SK-N-SH (cell line): ENCODE results near the gene RALBP1. TPM values are rescaled to one million over a fixed set of nuclear protein-coding genes. Genes with fewer than 3 reads are reported as not detected.
A peak's percentile ranks its signal among the peaks of the same experiment; 100 is the strongest.

Source experiments
- CTCF ChIA-PET: fragments of 300-600, 350-600 bp; formaldehyde crosslinking; extraction: SDS; loops from one replicate; lab custom pipeline; 2021; lab: Yijun Ruan, JAX
- POLR2A ChIA-PET: fragments of 350-600 bp; sonication (Branson Sonifier 250); formaldehyde crosslinking; extraction: SDS; loops from one replicate; lab custom pipeline; 2020; ENCODE audit warnings: antibody characterized with exemption, inconsistent platforms; lab: Yijun Ruan, JAX
- DNase-seq: peaks from one replicate; pipeline ENCODE4 v3.0.0; 2012
- H2AFZ ChIP-seq: fragments of 200-600 bp; sonication (generic); 2 replicates; pipeline ENCODE4 v1.8.1; 2016; ENCODE audit warnings: antibody characterized with exemption, mild to moderate bottlenecking, low read depth
- H3F3A ChIP-seq: fragments of 200-600 bp; sonication (generic); replicated peaks from 2 replicates; pipeline ENCODE3; 2016; ENCODE audit warnings: antibody characterized with exemption, mild to moderate bottlenecking; ENCODE audit not compliant: insufficient read depth
- H3K27ac ChIP-seq, 2 experiments: fragments of 200-500 bp in 1 of 2; fragments of 200-600 bp in 1 of 2; sonication (Bioruptor generic) in 1 of 2; sonication (generic), shearing (Covaris generic) in 1 of 2; 2 replicates each; pipeline versions ENCODE4 v1.5.1 to v1.6.1; 2014 to 2016; ENCODE audit warnings: low read depth in 2 of 2, inconsistent platforms in 1 of 2, low read length in 1 of 2, mild to moderate bottlenecking in 1 of 2, mixed read lengths in 1 of 2
- H3K27me3 ChIP-seq: fragments of 200-600 bp; sonication (generic), shearing (Covaris generic); 2 replicates; pipeline ENCODE4 v1.6.1; 2016; ENCODE audit warnings: mixed run types; ENCODE audit not compliant: insufficient read depth
- H3K36me3 ChIP-seq, 2 experiments: fragments of 200-500 bp in 1 of 2; fragments of 200-600 bp in 1 of 2; sonication (Bioruptor generic) in 1 of 2; sonication (generic) in 1 of 2; replicated peaks in 1 of 2; 2 replicates each; pipeline versions ENCODE3 to v1.5.1; 2014 to 2016; ENCODE audit warnings: low read length in 1 of 2, mild to moderate bottlenecking in 1 of 2; ENCODE audit not compliant: insufficient read depth in 2 of 2, control insufficient read depth in 1 of 2
- H3K4me1 ChIP-seq, 2 experiments: fragments of 200-500 bp in 1 of 2; fragments of 200-600 bp in 1 of 2; sonication (Bioruptor generic) in 1 of 2; sonication (generic), shearing (Covaris generic) in 1 of 2; 2 replicates each; pipeline versions ENCODE4 v1.5.1 to v1.6.1; 2014 to 2016; ENCODE audit warnings: low read depth in 1 of 2, low read length in 1 of 2, mixed run types in 1 of 2; ENCODE audit not compliant: insufficient read depth in 2 of 2, control insufficient read depth in 1 of 2
- H3K4me2 ChIP-seq: fragments of 200-600 bp; sonication (generic), shearing (Covaris generic); 2 replicates; pipeline ENCODE4 v1.6.1; 2017; ENCODE audit warnings: mixed run types
- H3K4me3 ChIP-seq, 2 experiments: fragments of 200-500 bp in 1 of 2; fragments of 200-600 bp in 1 of 2; sonication (Bioruptor generic) in 1 of 2; sonication (generic), shearing (Covaris generic) in 1 of 2; 2 replicates each; pipeline versions ENCODE4 v1.5.1 to v1.8.1; 2014 to 2016; ENCODE audit warnings: low read depth in 2 of 2, inconsistent platforms in 1 of 2, low read length in 1 of 2, mild to moderate bottlenecking in 1 of 2, mixed read lengths in 1 of 2, moderate library complexity in 1 of 2
- H3K79me2 ChIP-seq: fragments of 200-600 bp; sonication (generic); 2 replicates; pipeline ENCODE4 v1.8.1; 2017; ENCODE audit warnings: mild to moderate bottlenecking; ENCODE audit not compliant: insufficient read depth
- H3K9ac ChIP-seq: fragments of 200-600 bp; sonication (generic); 2 replicates; pipeline ENCODE4 v1.6.1; 2017; ENCODE audit warnings: mixed run types
- H3K9me2 ChIP-seq: fragments of 200-600 bp; sonication (generic); 2 replicates; pipeline ENCODE4 v1.6.1; 2017; ENCODE audit warnings: mixed run types
- H3K9me3 ChIP-seq: fragments of 200-600 bp; sonication (generic); 2 replicates; pipeline ENCODE4 v1.6.1; 2017; ENCODE audit warnings: mixed run types, mild to moderate bottlenecking, moderate library complexity
- H4K20me1 ChIP-seq: fragments of 200-600 bp; sonication (generic); 2 replicates; pipeline ENCODE4 v1.6.1; 2017; ENCODE audit warnings: mild to moderate bottlenecking, mixed run types; ENCODE audit not compliant: insufficient read depth
- CHD2 ChIP-seq: fragments of 150-350 bp; IDR thresholded peaks from 2 replicates; pipeline ENCODE4 v1.6.1; 2018; ENCODE audit warnings: low read length; ENCODE audit not compliant: partially characterized antibody
- EP300 ChIP-seq, 2 experiments: IDR thresholded peaks; 2 replicates each; pipeline versions ENCODE4 v1.4.0 to v1.6.1; 2012; ENCODE audit warnings: borderline replicate concordance in 1 of 2, low read depth in 1 of 2, low read length in 1 of 2
- EZH2phosphoT487 ChIP-seq: fragments of 200-600 bp; sonication (generic); IDR thresholded peaks from 2 replicates; pipeline ENCODE4 v1.6.1; 2017; ENCODE audit warnings: low read depth, mixed run types, mild to moderate bottlenecking, antibody characterized with exemption, moderate library complexity, borderline replicate concordance
- FOSL2 ChIP-seq: IDR thresholded peaks from 2 replicates; pipeline ENCODE4 v1.4.0; 2012; ENCODE audit warnings: low read depth, mild to moderate bottlenecking, moderate library complexity, borderline replicate concordance
- FOXM1 ChIP-seq: IDR thresholded peaks from 2 replicates; pipeline ENCODE4 v1.4.0; 2012; ENCODE audit warnings: low read depth, mild to moderate bottlenecking
- GABPA ChIP-seq: IDR thresholded peaks from 2 replicates; pipeline ENCODE4 v1.4.0; 2012; ENCODE audit warnings: low read depth, mild to moderate bottlenecking
- GATA2 ChIP-seq: sonication (generic); formaldehyde crosslinking; IDR thresholded peaks from 2 replicates; pipeline ENCODE4 v1.5.0; 2020; ENCODE audit warnings: mild to moderate bottlenecking, missing genetic modification reagents
- JUND ChIP-seq: IDR thresholded peaks from 2 replicates; pipeline ENCODE4 v1.4.0; 2012
- RAD21 ChIP-seq: IDR thresholded peaks from 2 replicates; pipeline ENCODE4 v1.6.1; 2012; ENCODE audit warnings: mild to moderate bottlenecking, low read length
- RXRA ChIP-seq: IDR thresholded peaks from 2 replicates; pipeline ENCODE4 v1.4.0; 2012; ENCODE audit warnings: low read depth, mild to moderate bottlenecking, borderline replicate concordance
- SMC3 ChIP-seq: IDR thresholded peaks from 2 replicates; pipeline ENCODE4 v1.6.1; 2012; ENCODE audit warnings: low read depth, low read length, improper control_type of control experiment
- TAF1 ChIP-seq: IDR thresholded peaks from 2 replicates; pipeline ENCODE4 v1.6.1; 2012; ENCODE audit warnings: low read depth, mild to moderate bottlenecking, low read length, moderate library complexity, borderline replicate concordance
- whole genome bisulfite sequencing: methylation state at CpG from one replicate; pipeline ENCODE4 v1.1.6; 2017; ENCODE audit warnings: low lambda C conversion rate; 5-methylcytosine and 5-hydroxymethylcytosine counted together
- polyA plus RNA-seq, 3 experiments: library from polyadenylated mRNA; depleted of rRNA; stranded (reverse); fragments of >200 nt; gene quantifications; 2 replicates each; pipeline ENCODE4 v1.2.3, GENCODE V29; 2012
- TF ChIP-seq, protein P1 (sequence below): fragments of 150-350 bp; IDR thresholded peaks from 2 replicates; pipeline ENCODE4 v1.6.1; 2016; ENCODE audit warnings: mild to moderate bottlenecking, low read depth, low read length
- TF ChIP-seq, protein P2 (sequence below): fragments of 200-600 bp; sonication (generic); IDR thresholded peaks from 2 replicates; pipeline ENCODE4 v1.6.1; 2017; ENCODE audit warnings: antibody characterized with exemption, mild to moderate bottlenecking, moderate library complexity
- TF ChIP-seq, protein P3 (sequence below): IDR thresholded peaks from 2 replicates; pipeline ENCODE4 v1.4.0; 2012; ENCODE audit warnings: low read depth, borderline replicate concordance
- TF ChIP-seq, protein P4 (sequence below): IDR thresholded peaks from 2 replicates; pipeline ENCODE4 v1.4.0; 2012; ENCODE audit warnings: low read depth, borderline replicate concordance

RALBP1 gene
- polyA plus RNA-seq, 1 of the 3 experiments (the other 2 are of a cell fraction), result 43.8 TPM

DNA sequence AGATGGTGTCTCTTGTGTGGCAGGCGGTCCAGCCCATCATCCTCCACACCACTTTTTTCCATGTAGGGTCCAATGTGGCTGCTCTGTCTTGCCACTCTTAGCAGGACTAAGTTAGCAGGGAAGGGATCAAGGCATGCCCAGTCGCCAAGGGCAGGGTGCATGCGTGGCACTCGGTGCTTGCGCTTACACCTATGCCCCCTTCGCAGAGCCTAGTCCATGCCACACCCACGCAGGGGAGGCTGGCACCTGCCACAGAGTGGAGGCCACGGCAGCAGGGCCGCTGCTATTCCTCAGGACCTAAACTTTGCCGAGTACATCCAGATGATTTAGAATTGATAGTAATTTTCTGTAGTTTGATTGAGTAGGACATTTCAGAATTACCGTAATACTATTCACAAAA is 59.5 kb downstream of the RALBP1 start:
- no peak overlapping the region for H3K4me2 ChIP-seq
- H3K9me3 ChIP-seq, result no peaks in the 10 kb centered on the region
- H3K27ac ChIP-seq, result peak overlapping the region; percentile 24 to 88
- peaks cover 36 to 50% of the 10 kb centered on the region in 2 experiments for H3K36me3 ChIP-seq
- TF ChIP-seq FOSL2 (no peak), TAF1 (no peak), GABPA (no peak), FOXM1 (no peak), RAD21 (no peak)
- TF ChIP-seq, protein P1, sequence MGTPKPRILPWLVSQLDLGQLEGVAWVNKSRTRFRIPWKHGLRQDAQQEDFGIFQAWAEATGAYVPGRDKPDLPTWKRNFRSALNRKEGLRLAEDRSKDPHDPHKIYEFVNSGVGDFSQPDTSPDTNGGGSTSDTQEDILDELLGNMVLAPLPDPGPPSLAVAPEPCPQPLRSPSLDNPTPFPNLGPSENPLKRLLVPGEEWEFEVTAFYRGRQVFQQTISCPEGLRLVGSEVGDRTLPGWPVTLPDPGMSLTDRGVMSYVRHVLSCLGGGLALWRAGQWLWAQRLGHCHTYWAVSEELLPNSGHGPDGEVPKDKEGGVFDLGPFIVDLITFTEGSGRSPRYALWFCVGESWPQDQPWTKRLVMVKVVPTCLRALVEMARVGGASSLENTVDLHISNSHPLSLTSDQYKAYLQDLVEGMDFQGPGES, result no peak
- TF ChIP-seq, protein P2, sequence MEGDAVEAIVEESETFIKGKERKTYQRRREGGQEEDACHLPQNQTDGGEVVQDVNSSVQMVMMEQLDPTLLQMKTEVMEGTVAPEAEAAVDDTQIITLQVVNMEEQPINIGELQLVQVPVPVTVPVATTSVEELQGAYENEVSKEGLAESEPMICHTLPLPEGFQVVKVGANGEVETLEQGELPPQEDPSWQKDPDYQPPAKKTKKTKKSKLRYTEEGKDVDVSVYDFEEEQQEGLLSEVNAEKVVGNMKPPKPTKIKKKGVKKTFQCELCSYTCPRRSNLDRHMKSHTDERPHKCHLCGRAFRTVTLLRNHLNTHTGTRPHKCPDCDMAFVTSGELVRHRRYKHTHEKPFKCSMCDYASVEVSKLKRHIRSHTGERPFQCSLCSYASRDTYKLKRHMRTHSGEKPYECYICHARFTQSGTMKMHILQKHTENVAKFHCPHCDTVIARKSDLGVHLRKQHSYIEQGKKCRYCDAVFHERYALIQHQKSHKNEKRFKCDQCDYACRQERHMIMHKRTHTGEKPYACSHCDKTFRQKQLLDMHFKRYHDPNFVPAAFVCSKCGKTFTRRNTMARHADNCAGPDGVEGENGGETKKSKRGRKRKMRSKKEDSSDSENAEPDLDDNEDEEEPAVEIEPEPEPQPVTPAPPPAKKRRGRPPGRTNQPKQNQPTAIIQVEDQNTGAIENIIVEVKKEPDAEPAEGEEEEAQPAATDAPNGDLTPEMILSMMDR, result no peak
- no peaks in the 10 kb centered on the region for H3K79me2 ChIP-seq
- peak overlapping the region; percentile 52; the same call in 1 of the 2 replicates for H3K9ac ChIP-seq
- CTCF ChIA-PET, result no interaction called here
- no peaks in the 10 kb centered on the region for H3K27me3 ChIP-seq
- no peak overlapping the region for H2AFZ ChIP-seq
- 84% methylated on average over 3 of the region's 11 CpGs for WGBS
- peaks cover 40% of the 10 kb centered on the region for H3F3A ChIP-seq
- POLR2A ChIA-PET, result no interaction called here
- peaks cover 13 to 23% of the 10 kb centered on the region in 2 experiments; a peak in 3 of 4 replicates for H3K4me1 ChIP-seq
- no peak overlapping the region for H3K4me3 ChIP-seq
- no peaks in the 10 kb centered on the region for H3K9me2 ChIP-seq
- no peak for DNase-seq
- no peaks in the 10 kb centered on the region for H4K20me1 ChIP-seq

DNA sequence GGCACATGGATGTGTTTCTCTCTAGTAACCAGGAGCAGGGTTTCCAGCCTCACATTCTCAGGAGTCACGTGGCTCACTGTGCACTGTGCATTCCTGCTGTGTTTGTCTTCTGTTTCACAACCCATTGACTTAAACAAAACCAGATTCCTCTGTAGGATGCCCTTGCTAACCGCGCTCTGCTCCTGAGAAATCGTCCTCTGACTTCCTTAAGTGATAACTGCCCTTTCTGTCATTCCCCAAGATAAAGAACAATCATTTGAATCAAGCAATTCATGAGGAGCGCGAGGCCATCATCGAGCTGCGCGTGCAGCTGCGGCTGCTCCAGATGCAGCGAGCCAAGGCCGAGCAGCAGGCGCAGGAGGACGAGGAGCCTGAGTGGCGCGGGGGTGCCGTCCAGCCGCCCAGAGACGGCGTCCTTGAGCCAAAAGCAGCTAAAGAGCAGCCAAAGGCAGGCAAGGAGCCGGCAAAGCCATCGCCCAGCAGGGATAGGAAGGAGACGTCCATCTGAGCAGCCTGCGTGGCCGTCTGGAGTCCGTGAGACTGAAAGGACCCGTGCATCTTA is 60.2 kb downstream of the RALBP1 start:
- peak; percentile 55 for DNase-seq
- H3K9me2 ChIP-seq, result no peaks in the 10 kb centered on the region
- H3K9me3 ChIP-seq, result no peaks in the 10 kb centered on the region
- H2AFZ ChIP-seq, result no peak overlapping the region
- peak overlapping the region; percentile 52; the same call in 1 of the 2 replicates for H3K9ac ChIP-seq
- H3K4me2 ChIP-seq, result peak overlapping the region; percentile 69; the same call in 1 of the 2 replicates
- CTCF ChIA-PET, result no interaction called here
- POLR2A ChIA-PET, result no interaction called here
- no peaks in the 10 kb centered on the region for H3K27me3 ChIP-seq
- H3K79me2 ChIP-seq, result no peaks in the 10 kb centered on the region
- H3K4me3 ChIP-seq, result peak overlapping the region in 1 of 2 experiments; percentile 12; a peak in 1 of 4 replicates
- WGBS, result 48% methylated on average over 21 of the region's 27 CpGs
- peaks cover 13 to 28% of the 10 kb centered on the region in 2 experiments; a peak in 3 of 4 replicates for H3K4me1 ChIP-seq
- peaks cover 34 to 47% of the 10 kb centered on the region in 2 experiments for H3K36me3 ChIP-seq
- H4K20me1 ChIP-seq, result no peaks in the 10 kb centered on the region
- H3K27ac ChIP-seq, result peak overlapping the region; percentile 60 to 88
- H3F3A ChIP-seq, result peaks cover 46% of the 10 kb centered on the region
- TF ChIP-seq EZH2phosphoT487 (no peak), JUND (no peak), EP300 (IDR thresholded peaks at IDR 0.05; ENCODE audit: borderline replicate concordance in 1 of 2, low read depth in 1 of 2, low read length in 1 of 2) (peak in 1 of 2 experiments; percentile 15; a peak in 1 of 4 replicates), SMC3 (no peak), RXRA (no peak), GATA2 (no peak), RAD21 (no peak), CHD2 (no peak)
- TF ChIP-seq, protein P3, sequence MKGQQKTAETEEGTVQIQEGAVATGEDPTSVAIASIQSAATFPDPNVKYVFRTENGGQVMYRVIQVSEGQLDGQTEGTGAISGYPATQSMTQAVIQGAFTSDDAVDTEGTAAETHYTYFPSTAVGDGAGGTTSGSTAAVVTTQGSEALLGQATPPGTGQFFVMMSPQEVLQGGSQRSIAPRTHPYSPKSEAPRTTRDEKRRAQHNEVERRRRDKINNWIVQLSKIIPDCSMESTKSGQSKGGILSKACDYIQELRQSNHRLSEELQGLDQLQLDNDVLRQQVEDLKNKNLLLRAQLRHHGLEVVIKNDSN, result peak; percentile 92
- TF ChIP-seq, protein P1, result no peak
- TF ChIP-seq, protein P2, result no peak
- TF ChIP-seq, protein P4, sequence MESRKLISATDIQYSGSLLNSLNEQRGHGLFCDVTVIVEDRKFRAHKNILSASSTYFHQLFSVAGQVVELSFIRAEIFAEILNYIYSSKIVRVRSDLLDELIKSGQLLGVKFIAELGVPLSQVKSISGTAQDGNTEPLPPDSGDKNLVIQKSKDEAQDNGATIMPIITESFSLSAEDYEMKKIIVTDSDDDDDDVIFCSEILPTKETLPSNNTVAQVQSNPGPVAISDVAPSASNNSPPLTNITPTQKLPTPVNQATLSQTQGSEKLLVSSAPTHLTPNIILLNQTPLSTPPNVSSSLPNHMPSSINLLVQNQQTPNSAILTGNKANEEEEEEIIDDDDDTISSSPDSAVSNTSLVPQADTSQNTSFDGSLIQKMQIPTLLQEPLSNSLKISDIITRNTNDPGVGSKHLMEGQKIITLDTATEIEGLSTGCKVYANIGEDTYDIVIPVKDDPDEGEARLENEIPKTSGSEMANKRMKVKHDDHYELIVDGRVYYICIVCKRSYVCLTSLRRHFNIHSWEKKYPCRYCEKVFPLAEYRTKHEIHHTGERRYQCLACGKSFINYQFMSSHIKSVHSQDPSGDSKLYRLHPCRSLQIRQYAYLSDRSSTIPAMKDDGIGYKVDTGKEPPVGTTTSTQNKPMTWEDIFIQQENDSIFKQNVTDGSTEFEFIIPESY, result no peak
